HG02943 (cell line): ENCODE measurements around the gene CAMTA2.
"Not testable (repeated sequence)": the region's sequence is repeated elsewhere in the genome, so short reads cannot be mapped to it uniquely, and the experiment has no call there.

Experiments
- ATAC-seq: cut with Tn5 transposase; IDR thresholded peaks from one replicate; pipeline ENCODE4 v1.9.1; 2021; ENCODE audit warnings: mild to moderate bottlenecking, low read depth, moderate library complexity; ENCODE audit not compliant: unreplicated experiment

CAMTA2 gene

GRCh38 chr17:4937553-4937952, 49.9 kb downstream of the CAMTA2 start:
- no peak for ATAC-seq

GRCh38 chr17:4936436-4936835, 51.0 kb downstream of the CAMTA2 start:
- ATAC-seq, result no peak

- ATAC-seq, result no peak
Measured at GRCh38 chr17:4935650-4936049, 51.8 kb downstream of the CAMTA2 start.

- no peak for ATAC-seq
Measured at GRCh38 chr17:4934173-4934979, 53.1 kb downstream of the CAMTA2 start.

GRCh38 chr17:4933646-4934045, 53.8 kb downstream of the CAMTA2 start:
- ATAC-seq, result no peak

- no peak for ATAC-seq
Measured at GRCh38 chr17:4932756-4933155, 54.7 kb downstream of the CAMTA2 start.

GRCh38 chr17:4931963-4932362, 55.5 kb downstream of the CAMTA2 start, which contains the start of gene GP1BA:
GP1BA (plus strand) TSS chr17:4932277; CDS start chr17:4932605, 328 bp downstream.
- ATAC-seq, result no peak

- no peak for ATAC-seq
Measured at GRCh38 chr17:4928881-4929280, 58.6 kb downstream of the CAMTA2 start.

- not testable (repeated sequence) for ATAC-seq
Measured at GRCh38 chr17:4926577-4927335, 60.7 kb downstream of the CAMTA2 start.

GRCh38 chr17:4921320-4921719, 66.2 kb downstream of the CAMTA2 start:
- no peak for ATAC-seq

- ATAC-seq, result no peak
Measured at GRCh38 chr17:4920351-4921048, 67.0 kb downstream of the CAMTA2 start.

GRCh38 chr17:4919511-4920047, 67.9 kb downstream of the CAMTA2 start:
- ATAC-seq, result no peak
